Vagina (tissue), 2 donors: Measurements from ENCODE around the gene PSME1.

Source experiments
- CTCF ChIP-seq, 3 experiments: fragments of 450-650 bp in 2 of 3; fragments of 200-600 bp in 1 of 3; sonication (generic) in 1 of 3; IDR thresholded peaks; one replicate each; pipeline ENCODE4 v1.5.1; 2017 to 2019; ENCODE audit warnings: antibody characterized with exemption in 3 of 3, mild to moderate bottlenecking in 2 of 3, moderate library complexity in 2 of 3
- POLR2A ChIP-seq, 2 donors: fragments of 450-650 bp; IDR thresholded peaks; one replicate each; pipeline ENCODE4 v1.6.1; 2017; ENCODE audit warnings: antibody characterized with exemption in 2 of 2, mild to moderate bottlenecking in 2 of 2, moderate library complexity in 2 of 2

GRCh38 chr14:24146453-24146977 is 10.5 kb downstream of the PSME1 start, which contains the start of gene PSME2:
- TF ChIP-seq CTCF (IDR thresholded peaks at IDR 0.05): no peak
- peak in 1 of 2 donors; percentile 21 for TF ChIP-seq POLR2A (IDR thresholded peaks at IDR 0.05)
